ENCODE measurements around the gene ELOVL6.
A peak's percentile ranks its signal among the peaks of the same experiment; 100 is the strongest.
"Not testable (repeated sequence)": the region's sequence is repeated elsewhere in the genome, so short reads cannot be mapped to it uniquely, and the experiment has no call there.

ELOVL6 gene

DNA sequence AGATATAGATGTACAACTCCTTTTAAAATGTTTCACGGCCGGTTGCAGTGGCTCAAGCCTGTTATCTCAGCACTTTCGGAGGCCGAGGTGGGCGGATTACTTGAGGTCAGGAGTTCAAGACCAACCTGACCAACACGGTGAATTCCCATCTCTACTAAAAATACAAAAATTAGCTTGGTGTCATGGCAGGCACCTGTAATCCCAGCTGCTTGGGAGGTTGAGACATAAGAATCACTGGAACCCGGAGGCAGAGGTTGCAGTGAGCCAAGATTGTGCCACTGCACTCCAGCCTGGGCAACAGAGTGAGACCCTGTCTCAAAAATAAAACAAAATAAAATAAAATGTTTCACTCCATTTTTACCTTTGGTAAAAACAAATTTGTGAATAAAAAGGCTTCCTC, 5.1 kb downstream of the ELOVL6 start:
- not testable (repeated sequence) for H3K9me3 Mint-ChIP-seq, H3K4me3 Mint-ChIP-seq, H3K27me3 Mint-ChIP-seq, DNase-seq
- Mint-ChIP-seq H3K27ac (peak overlapping the region; percentile 88), H3K36me3 (peaks cover 21% of the 10 kb centered on the region), H3K4me1 (peaks cover 38% of the 10 kb centered on the region)
- CTCF ChIA-PET, result interaction anchor here (0.6 to 1.0 kb wide), 2 partner anchors 143 to 317 kb away, joined by 3 read pairs; no protein-coding TSS in a partner anchor

DNA sequence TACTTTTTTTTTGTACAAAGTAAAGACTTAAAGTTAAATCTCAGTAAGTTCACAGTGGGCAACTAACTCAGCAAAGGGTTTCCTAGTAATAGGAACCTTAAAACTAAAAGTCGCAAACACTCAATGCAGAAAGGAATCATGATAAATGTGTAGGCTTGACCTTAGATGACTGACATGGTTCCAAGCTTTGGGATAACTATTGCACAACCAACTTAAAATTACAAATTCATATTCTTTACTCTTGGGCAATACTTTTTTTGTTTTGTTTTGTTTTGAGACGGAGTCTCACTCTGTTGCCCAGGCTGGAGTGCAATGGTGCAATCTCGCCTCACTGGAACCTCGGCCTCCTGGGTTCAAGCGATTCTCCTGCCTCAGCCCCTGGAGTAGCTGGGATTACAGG, 8.2 kb downstream of the ELOVL6 start:
- Mint-ChIP-seq H3K27ac (no peak overlapping the region), H3K36me3 (peaks cover 17% of the 10 kb centered on the region), H3K4me1 (peaks cover 30% of the 10 kb centered on the region), H3K9me3 (no peaks in the 10 kb centered on the region), H3K27me3 (no peaks in the 10 kb centered on the region), H3K4me3 (no peak overlapping the region)
- CTCF ChIA-PET, result no interaction called here
- DNase-seq, result no peak

DNA sequence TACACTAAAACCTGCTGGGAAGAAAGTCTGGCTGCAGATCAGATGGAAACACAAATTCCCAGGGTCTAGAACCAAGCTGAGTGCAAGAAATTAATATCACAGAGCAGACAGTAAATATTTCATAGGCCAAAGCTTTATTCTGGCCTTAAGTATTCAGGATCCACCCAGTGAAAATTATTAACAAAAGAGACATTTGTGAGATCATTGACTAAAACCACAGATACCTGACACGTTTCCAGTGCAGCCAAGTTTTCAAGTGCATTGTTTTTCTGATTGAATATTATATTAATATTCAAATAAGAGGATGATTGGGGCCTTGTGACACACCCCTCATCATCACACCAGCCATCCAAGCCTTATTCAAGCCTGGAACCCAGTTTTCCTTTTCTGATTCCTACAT, 10.3 kb downstream of the ELOVL6 start:
- Mint-ChIP-seq H3K4me3 (no peak overlapping the region), H3K36me3 (peaks cover 22% of the 10 kb centered on the region), H3K9me3 (no peaks in the 10 kb centered on the region), H3K4me1 (peaks cover 13% of the 10 kb centered on the region), H3K27me3 (no peaks in the 10 kb centered on the region), H3K27ac (no peak overlapping the region)
- no peak for DNase-seq
- CTCF ChIA-PET, result no interaction called here

DNA sequence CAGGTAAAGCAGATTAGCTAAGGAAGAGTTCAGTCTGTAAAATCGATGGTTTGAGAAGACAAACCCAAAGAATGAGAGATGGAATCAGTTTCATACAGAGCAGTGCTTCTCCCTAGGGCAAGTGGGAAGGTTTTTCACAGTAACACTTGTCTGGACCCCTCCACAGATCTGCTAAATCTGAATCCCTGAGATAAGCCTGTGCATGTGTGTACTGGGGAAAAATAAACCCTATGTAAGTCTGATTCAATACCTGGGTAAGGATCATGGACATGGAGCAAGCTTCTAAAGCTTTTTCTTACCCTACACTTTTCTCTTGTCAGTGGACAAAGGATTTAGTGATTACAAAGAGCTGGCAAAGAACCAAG, 13.6 kb downstream of the ELOVL6 start:
- no peak for DNase-seq
- no peak overlapping the region for H3K27ac Mint-ChIP-seq
- CTCF ChIA-PET, result no interaction called here
- H3K4me1 Mint-ChIP-seq, result peaks cover 5% of the 10 kb centered on the region
- no peaks in the 10 kb centered on the region for H3K27me3 Mint-ChIP-seq
- H3K36me3 Mint-ChIP-seq, result peaks cover 10% of the 10 kb centered on the region
- H3K4me3 Mint-ChIP-seq, result no peak overlapping the region
- no peaks in the 10 kb centered on the region for H3K9me3 Mint-ChIP-seq

DNA sequence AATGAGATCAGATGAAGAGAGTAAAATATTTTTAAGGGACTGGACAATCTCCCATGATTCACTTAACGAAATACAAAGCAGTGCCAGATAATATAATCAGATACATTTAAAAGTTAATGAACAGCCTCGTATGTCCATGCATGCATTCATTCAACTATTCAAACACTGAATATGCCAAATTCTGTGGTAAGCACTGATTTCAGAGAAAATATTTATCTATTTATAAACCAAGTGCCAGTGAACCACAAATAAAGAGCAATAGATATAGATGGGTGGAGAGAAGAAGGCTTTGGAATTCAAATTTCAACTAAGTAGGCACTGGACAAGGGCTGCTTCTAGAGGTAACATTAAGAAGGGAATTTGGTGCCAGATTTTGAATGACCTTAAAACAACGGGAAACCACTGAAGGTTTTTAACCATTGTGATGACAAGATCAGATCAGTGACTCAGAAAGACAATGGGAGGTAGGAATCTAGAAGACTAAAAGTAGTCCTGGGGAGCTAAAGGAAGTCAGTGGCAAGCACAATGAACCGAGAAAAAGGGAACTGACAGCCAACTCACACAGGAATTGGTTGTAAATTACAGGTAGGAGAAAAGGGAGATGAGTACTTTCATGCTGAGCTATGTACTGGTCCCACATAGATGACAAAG, 14.2 kb downstream of the ELOVL6 start:
- no peak overlapping the region for H3K4me3 Mint-ChIP-seq
- CTCF ChIA-PET, result no interaction called here
- H3K27me3 Mint-ChIP-seq, result no peaks in the 10 kb centered on the region
- no peak overlapping the region for H3K27ac Mint-ChIP-seq
- no peak for DNase-seq
- H3K4me1 Mint-ChIP-seq, result peaks cover 5% of the 10 kb centered on the region
- H3K9me3 Mint-ChIP-seq, result no peaks in the 10 kb centered on the region
- peaks cover 10% of the 10 kb centered on the region for H3K36me3 Mint-ChIP-seq

DNA sequence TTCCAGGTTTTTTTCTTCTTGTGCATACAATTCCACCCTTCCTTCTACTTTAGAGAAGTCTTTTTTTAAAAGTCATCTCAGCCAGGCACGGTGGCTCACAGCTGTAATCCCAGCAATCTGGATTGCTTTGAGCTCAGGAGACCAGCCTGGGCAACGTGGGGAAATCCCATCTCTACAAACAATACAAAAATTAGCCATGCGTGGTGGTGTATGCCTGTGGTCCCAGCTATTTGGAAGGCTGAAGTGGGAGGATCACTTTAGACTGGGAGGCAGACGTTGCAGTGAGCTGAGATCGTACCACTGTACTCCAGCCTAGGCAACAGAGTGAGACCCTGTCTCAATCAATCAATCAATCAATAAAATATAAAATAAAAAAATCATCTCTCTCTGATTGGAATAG, 14.8 kb downstream of the ELOVL6 start:
- Mint-ChIP-seq H3K4me3 (no peak overlapping the region), H3K27me3 (no peaks in the 10 kb centered on the region), H3K27ac (no peak overlapping the region), H3K36me3 (peaks cover 10% of the 10 kb centered on the region), H3K9me3 (no peaks in the 10 kb centered on the region), H3K4me1 (peaks cover 5% of the 10 kb centered on the region)
- no peak for DNase-seq
- CTCF ChIA-PET, result no interaction called here

DNA sequence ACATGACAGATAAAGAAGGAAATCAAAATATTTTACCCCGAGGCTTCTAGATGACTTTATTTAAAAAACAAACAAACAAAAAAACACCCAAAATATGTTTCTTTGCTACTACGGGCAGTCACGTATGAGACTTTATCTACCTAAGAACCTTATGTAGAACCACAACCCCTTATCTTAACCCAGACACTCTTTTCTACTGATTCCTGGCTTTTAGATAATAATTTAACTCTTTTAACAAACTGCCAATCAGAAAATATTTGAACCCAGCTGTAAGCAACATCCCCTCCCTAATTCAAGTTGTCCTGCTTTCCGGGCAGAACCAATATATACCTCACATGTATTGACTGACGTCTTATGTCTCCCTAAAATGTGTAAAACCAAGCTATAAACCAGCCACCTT, 15.4 kb downstream of the ELOVL6 start:
- Mint-ChIP-seq H3K27ac (no peak overlapping the region), H3K4me1 (peaks cover 5% of the 10 kb centered on the region), H3K27me3 (no peaks in the 10 kb centered on the region), H3K4me3 (no peak overlapping the region), H3K9me3 (no peaks in the 10 kb centered on the region), H3K36me3 (peaks cover 12% of the 10 kb centered on the region)
- DNase-seq, result no peak
- CTCF ChIA-PET, result no interaction called here

DNA sequence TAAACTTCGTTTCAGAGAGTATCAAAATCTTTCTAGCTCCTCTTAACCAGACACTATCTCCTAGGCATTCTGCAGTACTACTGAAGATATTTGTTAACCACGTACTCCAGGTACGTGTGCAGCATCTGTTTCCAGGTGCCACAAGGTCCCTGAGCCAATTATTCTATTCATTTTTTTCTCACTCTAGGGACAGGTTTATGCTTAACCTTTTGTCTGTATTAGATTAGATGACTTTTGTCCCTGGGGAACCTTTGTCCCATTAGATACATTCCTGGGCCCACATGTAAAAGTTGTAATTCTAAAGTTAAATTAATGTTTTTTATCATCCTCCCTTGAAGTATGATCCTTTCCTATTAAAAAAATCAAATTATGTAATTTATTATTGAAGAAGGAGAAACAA, 16.5 kb downstream of the ELOVL6 start:
- Mint-ChIP-seq H3K27me3 (no peaks in the 10 kb centered on the region), H3K36me3 (peaks cover 14% of the 10 kb centered on the region), H3K27ac (no peak overlapping the region), H3K4me3 (no peak overlapping the region), H3K4me1 (peaks cover 5% of the 10 kb centered on the region), H3K9me3 (no peaks in the 10 kb centered on the region)
- no peak for DNase-seq
- CTCF ChIA-PET, result no interaction called here

DNA sequence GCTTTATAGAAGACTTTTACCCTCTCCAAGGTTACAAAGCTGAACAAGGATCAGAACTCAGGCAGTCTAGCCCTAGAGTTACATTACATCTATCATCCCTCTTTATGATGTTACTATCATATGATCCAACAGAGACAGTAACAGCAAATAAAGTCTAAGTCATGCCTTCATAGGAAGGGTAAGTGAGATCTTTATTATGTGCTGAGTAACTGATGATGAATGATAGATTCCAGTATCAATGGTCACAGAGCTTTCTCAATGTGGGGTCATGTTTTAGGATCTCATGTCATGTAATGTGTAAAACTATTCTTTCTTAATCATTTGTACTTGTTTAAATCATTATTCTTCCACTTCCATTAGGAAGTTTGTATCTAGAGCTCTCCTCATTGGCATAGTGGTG, 22.8 kb downstream of the ELOVL6 start:
- DNase-seq, result no peak
- no peaks in the 10 kb centered on the region for H3K4me1 Mint-ChIP-seq
- CTCF ChIA-PET, result no interaction called here
- H3K36me3 Mint-ChIP-seq, result peaks cover 8% of the 10 kb centered on the region
- H3K4me3 Mint-ChIP-seq, result no peak overlapping the region
- no peaks in the 10 kb centered on the region for H3K27me3 Mint-ChIP-seq
- H3K27ac Mint-ChIP-seq, result no peak overlapping the region
- H3K9me3 Mint-ChIP-seq, result no peaks in the 10 kb centered on the region

DNA sequence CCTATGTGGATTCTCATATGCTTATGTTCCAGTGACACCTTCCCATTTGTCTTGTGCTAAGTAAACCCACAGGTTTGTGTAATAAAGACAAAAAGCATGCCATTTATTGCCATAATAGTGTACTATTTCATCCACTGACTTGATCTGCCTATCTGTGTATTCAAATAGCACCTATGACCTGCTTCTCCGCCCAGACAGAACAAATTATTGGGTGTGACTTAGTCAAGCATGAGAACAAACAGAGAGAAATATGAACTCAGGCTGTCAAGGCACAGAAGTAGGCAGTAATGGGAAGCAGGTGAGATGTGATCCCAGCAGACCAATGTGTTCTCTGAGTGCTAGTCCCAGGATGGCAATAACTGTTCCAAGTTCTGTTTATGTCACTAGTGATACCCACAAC, 25.4 kb downstream of the ELOVL6 start:
- H3K36me3 Mint-ChIP-seq, result peaks cover 6% of the 10 kb centered on the region
- H3K4me3 Mint-ChIP-seq, result no peak overlapping the region
- H3K4me1 Mint-ChIP-seq, result no peaks in the 10 kb centered on the region
- no peak overlapping the region for H3K27ac Mint-ChIP-seq
- H3K27me3 Mint-ChIP-seq, result no peaks in the 10 kb centered on the region
- no peak for DNase-seq
- CTCF ChIA-PET, result no interaction called here
- no peaks in the 10 kb centered on the region for H3K9me3 Mint-ChIP-seq

DNA sequence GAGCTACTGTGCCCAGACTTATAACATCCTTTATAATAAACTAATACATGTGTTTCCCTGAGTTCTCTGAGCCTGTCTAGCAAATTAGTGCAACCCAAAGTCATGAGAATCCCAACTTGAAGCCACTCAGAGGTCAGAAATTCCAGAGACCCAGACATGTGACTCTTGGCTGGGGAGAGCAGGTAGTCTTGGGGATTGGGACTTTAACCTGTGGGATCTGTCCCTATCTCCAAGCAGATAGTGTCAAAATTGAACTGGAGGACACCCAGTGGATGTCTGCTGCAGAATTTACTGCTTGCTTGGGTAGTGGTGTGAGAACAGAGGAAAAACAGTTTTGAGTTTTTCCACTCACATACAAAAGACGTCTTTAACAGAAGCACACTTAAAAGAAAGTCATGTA, 26.4 kb downstream of the ELOVL6 start:
- Mint-ChIP-seq H3K36me3 (peaks cover 4% of the 10 kb centered on the region), H3K4me1 (peaks cover 2% of the 10 kb centered on the region), H3K27me3 (no peaks in the 10 kb centered on the region), H3K9me3 (no peaks in the 10 kb centered on the region), H3K4me3 (no peak overlapping the region), H3K27ac (no peak overlapping the region)
- DNase-seq, result no peak
- CTCF ChIA-PET, result interaction anchor here (1.2 kb wide), 1 partner anchor 121 kb away, joined by 3 read pairs; no protein-coding TSS in a partner anchor

DNA sequence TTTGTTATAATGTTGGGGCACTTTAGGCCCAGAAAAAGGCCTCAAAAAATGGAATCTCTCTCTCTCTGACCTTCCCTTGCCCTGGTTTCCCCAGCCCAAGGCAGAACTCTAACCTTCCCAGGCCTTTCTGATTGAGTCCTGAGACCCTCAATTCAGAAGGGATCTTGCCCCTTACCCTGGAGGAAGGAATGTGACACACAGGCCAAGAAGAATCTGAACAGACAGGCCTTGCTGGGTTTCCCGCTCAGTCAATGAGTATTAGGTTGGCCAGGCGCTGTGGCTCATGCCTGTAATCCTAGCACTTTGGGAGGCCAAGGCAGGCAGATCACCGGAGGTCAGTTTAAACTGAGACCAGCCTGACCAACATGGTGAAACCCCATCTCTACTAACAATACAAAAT, 27.6 kb downstream of the ELOVL6 start:
- Mint-ChIP-seq H3K27ac (no peak overlapping the region), H3K4me1 (peaks cover 11% of the 10 kb centered on the region)
- CTCF ChIA-PET, result interaction anchor here (0.6 to 1.2 kb wide), 2 partner anchors 120 to 177 kb away, joined by 3 to 6 read pairs; no protein-coding TSS in a partner anchor

DNA sequence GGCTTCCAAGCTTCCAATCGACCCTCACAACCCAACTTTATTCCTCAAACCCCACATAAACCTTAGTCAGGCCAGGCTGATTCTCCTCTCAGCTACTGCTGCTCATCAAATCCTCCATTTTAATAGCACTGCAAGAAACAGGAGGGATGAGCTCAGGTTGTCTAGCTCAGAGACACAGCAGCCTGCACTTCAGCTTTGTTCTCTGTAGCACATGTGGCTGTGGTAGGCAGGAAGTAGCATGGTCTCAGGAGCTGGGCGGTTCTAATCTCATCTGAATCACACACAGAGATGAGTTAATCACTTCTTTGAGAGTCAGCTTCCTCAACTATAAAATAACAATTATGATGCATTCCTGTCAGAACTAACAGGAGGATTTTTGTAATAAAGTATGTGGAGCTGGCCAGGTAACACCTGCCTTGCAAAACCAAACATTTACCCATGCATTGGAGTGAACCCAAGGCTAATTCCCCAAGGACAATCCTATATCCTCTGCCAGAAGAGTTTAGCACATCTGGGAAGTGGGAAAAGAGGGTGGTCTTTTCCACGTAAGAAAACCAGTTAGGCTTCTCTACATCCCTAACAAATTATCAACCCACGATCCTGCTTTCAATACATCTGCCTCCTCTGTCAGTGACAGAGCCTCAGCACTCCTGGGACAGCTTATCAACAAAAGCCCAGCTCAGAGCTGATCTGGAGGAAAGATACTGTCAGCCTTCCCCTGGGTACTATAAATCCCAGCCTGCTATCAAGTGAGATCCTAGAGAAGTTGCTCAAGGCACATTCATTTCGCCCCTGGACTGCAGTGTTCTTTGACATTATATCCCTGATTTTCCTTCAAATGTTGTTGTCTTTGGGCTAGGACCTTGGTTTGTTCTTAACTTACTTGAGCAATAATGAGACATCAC, 32.8 kb downstream of the ELOVL6 start:
- no peaks in the 10 kb centered on the region for H3K27me3 Mint-ChIP-seq
- H3K9me3 Mint-ChIP-seq, result peaks cover 5% of the 10 kb centered on the region
- peak; percentile 79 for DNase-seq
- CTCF ChIA-PET, result interaction anchor here (0.6 to 1.2 kb wide), 4 partner anchors 43 to 350 kb away, joined by 3 to 4 read pairs (median 4); no protein-coding TSS in a partner anchor
- peaks cover 38% of the 10 kb centered on the region for H3K4me1 Mint-ChIP-seq
- H3K4me3 Mint-ChIP-seq, result peak overlapping the region; percentile 31
- H3K27ac Mint-ChIP-seq, result peak overlapping the region; percentile 97
- H3K36me3 Mint-ChIP-seq, result peaks cover 18% of the 10 kb centered on the region

More for the DNA sequence above, 27.6 kb downstream of the ELOVL6 start:
- peaks cover 2% of the 10 kb centered on the region for H3K36me3 Mint-ChIP-seq
- H3K9me3 Mint-ChIP-seq, result no peaks in the 10 kb centered on the region
- no peak overlapping the region for H3K4me3 Mint-ChIP-seq
- H3K27me3 Mint-ChIP-seq, result no peaks in the 10 kb centered on the region
- no peak for DNase-seq

DNA sequence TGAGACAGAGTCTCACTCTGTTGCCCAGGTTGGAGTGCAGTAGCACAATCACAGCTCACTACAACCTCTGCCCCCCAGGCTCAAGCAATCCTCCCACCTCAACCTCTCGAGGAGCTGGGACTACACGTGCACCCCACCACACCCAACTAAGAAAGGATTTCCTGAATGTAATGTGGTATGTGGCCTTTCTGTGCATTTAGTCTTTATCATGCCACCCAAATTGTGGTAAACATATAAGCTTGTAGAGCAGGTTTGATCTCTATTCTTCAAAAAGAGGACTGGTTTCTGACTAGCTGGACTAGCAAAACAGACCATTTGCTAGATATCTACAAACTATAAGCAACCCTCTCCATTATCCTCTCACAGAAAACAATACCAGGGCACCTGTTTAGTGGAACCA, 33.6 kb downstream of the ELOVL6 start:
- peak overlapping the region; percentile 31 for H3K4me3 Mint-ChIP-seq

More for the DNA sequence above, 33.6 kb downstream of the ELOVL6 start:
- peaks cover 38% of the 10 kb centered on the region for H3K4me1 Mint-ChIP-seq
- CTCF ChIA-PET, result interaction anchor here (0.6 to 1.2 kb wide), 5 partner anchors 19 to 351 kb away, joined by 3 to 4 read pairs (median 3); no protein-coding TSS in a partner anchor
- DNase-seq, result peak; percentile 42
- peaks cover 18% of the 10 kb centered on the region for H3K36me3 Mint-ChIP-seq
- H3K27ac Mint-ChIP-seq, result peak overlapping the region; percentile 97
- H3K27me3 Mint-ChIP-seq, result no peaks in the 10 kb centered on the region
- H3K9me3 Mint-ChIP-seq, result peaks cover 5% of the 10 kb centered on the region

Data from activated naive CD4-positive, alpha-beta T cell treated with anti-CD3 and anti-CD28 coated beads, Interleukin-2, amount 10 ng/mL, durations not matched to agents 7 days and 5 days (primary cell).